Panc1 (cell line): ENCODE measurements around the gene IPO11.

ENCODE experiments used
- POLR2AphosphoS5 ChIP-seq: IDR thresholded peaks from 2 replicates; pipeline ENCODE4 v1.6.1; 2012; ENCODE audit warnings: mild to moderate bottlenecking, low read depth, low read length, moderate library complexity
- TF ChIP-seq, protein P1 (sequence below), 2 experiments: IDR thresholded peaks; 2 replicates each; pipeline ENCODE4 v1.6.1; 2011 to 2012; ENCODE audit warnings: low read depth in 2 of 2, control low read depth in 1 of 2, low read length in 1 of 2, mild to moderate bottlenecking in 1 of 2, moderate library complexity in 1 of 2; ENCODE audit not compliant: insufficient read depth in 1 of 2
- TF ChIP-seq, protein P2 (sequence below): fragments of 450-650 bp; IDR thresholded peaks from 2 replicates; pipeline ENCODE4 v1.5.1; 2017; ENCODE audit warnings: mild to moderate bottlenecking

DNA sequence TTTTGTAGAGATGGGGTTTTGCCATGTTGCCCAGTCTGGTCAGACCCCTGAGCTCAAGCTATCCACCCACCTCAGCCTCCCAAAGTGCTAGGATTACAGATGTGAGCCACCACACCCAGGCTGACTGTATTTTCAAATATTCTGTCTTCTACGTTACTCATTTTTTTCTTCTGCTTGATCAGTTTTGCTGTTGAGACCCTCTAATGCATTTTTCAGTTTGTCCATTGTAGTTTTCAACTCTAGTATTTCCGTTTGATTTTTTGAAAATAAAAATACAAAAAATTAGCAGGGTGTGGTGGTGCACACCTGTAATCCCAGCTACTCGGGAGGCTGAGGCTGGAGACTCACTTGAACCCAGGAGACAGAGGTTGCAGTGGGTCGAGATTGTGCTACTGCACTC is 155.6 kb downstream of the IPO11 start:
- TF ChIP-seq, protein P1, sequence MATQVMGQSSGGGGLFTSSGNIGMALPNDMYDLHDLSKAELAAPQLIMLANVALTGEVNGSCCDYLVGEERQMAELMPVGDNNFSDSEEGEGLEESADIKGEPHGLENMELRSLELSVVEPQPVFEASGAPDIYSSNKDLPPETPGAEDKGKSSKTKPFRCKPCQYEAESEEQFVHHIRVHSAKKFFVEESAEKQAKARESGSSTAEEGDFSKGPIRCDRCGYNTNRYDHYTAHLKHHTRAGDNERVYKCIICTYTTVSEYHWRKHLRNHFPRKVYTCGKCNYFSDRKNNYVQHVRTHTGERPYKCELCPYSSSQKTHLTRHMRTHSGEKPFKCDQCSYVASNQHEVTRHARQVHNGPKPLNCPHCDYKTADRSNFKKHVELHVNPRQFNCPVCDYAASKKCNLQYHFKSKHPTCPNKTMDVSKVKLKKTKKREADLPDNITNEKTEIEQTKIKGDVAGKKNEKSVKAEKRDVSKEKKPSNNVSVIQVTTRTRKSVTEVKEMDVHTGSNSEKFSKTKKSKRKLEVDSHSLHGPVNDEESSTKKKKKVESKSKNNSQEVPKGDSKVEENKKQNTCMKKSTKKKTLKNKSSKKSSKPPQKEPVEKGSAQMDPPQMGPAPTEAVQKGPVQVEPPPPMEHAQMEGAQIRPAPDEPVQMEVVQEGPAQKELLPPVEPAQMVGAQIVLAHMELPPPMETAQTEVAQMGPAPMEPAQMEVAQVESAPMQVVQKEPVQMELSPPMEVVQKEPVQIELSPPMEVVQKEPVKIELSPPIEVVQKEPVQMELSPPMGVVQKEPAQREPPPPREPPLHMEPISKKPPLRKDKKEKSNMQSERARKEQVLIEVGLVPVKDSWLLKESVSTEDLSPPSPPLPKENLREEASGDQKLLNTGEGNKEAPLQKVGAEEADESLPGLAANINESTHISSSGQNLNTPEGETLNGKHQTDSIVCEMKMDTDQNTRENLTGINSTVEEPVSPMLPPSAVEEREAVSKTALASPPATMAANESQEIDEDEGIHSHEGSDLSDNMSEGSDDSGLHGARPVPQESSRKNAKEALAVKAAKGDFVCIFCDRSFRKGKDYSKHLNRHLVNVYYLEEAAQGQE (IDR thresholded peaks at IDR 0.05; ENCODE audit: insufficient read depth in 1 of 2, low read depth in 2 of 2, low read length in 1 of 2), result no peak
- TF ChIP-seq, protein P2, sequence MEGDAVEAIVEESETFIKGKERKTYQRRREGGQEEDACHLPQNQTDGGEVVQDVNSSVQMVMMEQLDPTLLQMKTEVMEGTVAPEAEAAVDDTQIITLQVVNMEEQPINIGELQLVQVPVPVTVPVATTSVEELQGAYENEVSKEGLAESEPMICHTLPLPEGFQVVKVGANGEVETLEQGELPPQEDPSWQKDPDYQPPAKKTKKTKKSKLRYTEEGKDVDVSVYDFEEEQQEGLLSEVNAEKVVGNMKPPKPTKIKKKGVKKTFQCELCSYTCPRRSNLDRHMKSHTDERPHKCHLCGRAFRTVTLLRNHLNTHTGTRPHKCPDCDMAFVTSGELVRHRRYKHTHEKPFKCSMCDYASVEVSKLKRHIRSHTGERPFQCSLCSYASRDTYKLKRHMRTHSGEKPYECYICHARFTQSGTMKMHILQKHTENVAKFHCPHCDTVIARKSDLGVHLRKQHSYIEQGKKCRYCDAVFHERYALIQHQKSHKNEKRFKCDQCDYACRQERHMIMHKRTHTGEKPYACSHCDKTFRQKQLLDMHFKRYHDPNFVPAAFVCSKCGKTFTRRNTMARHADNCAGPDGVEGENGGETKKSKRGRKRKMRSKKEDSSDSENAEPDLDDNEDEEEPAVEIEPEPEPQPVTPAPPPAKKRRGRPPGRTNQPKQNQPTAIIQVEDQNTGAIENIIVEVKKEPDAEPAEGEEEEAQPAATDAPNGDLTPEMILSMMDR, result no peak
- no peak for TF ChIP-seq POLR2AphosphoS5
